ENCODE results near the gene P3R3URF. TPM values are rescaled to one million over a fixed set of nuclear protein-coding genes. Genes with fewer than 3 reads are reported as not detected.

The P3R3URF gene
- polyA plus RNA-seq, 4 donors, result not detected

DNA sequence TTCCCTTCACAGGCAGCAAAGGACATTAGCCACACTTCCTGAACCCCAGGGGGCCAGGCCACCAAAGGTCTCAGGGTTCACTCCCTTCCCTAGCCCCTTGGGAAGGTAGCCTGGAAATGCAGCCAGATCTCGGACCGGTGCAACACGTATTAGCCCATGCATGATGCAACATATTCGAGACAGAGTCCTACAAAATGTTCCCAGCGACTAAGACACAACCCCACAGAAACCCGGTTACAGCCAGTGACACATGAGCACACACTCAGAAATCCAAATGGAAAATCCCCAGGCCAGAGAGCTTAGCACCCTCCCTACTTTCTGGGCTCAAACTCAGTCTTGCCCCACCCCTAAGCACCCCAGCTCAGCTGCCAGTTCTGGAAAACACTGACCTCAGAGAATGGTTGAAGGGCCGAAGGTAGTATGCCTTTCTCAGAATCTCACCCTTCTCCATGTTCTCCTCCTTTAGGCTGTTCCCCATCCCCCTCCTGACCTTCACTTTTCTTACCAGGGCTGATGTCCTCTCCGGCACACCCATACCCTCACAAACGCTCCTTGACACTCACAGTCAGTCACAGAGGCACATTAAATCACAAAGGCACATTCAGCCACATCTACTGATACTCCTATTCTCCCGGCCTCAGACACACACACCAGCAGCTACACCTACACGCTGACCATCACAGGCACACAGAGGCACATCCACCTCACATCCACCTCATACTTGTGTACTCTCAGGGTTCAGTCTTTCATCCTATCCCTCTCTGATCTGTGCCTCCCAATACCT is 1.6 kb downstream of the P3R3URF start, which contains the start of gene TSPAN1:
TSS of gene TSPAN1 (plus strand) at position 640 of the 784 bp plus-strand sequence. CDS start 6,021 bp downstream, outside the sequence.
- no peak for DNase-seq (ENCODE audit: low read depth in 4 of 4, low spot score in 3 of 4)

DNA sequence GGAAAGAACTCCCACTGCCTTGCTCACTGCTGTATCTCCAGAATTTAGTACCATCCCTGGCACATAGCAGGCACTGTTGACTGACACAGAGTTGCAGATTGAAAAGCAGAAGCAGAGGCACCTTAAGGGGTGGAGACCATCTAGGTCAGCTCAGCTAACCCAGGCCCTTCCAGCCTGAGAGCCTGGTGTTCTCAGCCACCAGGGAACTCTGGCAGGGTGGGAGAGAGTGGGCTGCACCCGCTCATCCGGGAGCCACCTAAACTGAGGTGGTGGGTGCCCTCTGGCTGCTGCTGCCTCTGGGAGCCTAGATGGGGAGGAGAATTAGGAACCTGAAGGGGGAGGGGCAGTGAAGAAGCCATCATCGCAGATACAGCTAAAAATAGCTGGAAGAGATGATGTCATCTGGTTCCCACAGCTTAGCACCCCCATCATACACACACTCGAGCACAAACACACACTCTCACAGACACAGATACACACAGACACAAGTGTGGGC is 2.9 kb downstream of the P3R3URF start:
- DNase-seq (ENCODE audit: low read depth in 4 of 4, low spot score in 3 of 4), result no peak

DNA sequence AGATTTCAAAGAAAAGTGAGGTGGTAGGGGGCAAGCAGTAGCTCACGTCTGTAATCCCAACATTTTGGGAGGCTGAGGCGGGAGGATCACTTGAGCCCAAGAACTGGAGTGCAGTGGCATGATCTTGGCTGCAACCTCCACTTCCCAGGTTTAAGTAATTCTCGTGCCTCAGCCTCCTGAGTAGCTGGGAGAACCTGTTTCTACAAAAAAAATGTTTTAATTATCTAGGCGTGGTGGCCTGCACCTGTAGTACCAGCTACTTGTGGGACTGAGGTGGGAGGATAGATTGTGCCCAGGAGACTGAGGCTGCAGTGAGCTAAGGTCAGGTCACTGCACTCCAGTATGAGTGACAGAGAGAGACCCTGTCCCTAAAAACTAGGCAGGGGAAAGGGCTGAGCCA is 4.0 kb downstream of the P3R3URF start:
- DNase-seq (ENCODE audit: low read depth in 4 of 4, low spot score in 3 of 4), result no peak

- no peak for DNase-seq (ENCODE audit: low read depth in 4 of 4, low spot score in 3 of 4)
Measured at GRCh38 chr1:46171871-46172270, 4.4 kb downstream of the P3R3URF start.

GRCh38 chr1:46171351-46171750 is 4.9 kb downstream of the P3R3URF start:
- DNase-seq (ENCODE audit: low read depth in 4 of 4, low spot score in 3 of 4), result no peak

GRCh38 chr1:46169811-46170454 is 6.4 kb downstream of the P3R3URF start:
- DNase-seq (ENCODE audit: low read depth in 4 of 4, low spot score in 3 of 4), result no peak

DNA sequence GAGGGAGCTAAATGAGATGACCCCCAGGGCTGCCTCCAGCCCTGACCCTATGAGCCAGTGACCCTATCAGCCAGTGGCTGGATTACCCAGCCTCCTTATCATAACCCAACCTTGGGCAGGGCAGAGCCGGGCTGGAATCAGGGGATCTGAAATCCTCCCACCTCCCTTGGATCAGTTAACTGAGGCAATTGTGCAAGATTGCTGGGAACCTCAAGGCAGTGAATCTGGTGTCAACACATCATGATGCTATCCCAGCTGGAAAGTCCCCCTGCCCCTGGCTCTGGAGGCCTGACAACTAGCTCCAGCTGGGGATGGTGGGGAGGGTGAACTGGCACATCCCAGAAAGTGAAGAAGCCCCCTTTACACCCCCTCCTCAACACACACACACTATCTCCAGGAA is 7.8 kb downstream of the P3R3URF start:
- DNase-seq (ENCODE audit: low read depth in 4 of 4, low spot score in 3 of 4), result no peak

DNA sequence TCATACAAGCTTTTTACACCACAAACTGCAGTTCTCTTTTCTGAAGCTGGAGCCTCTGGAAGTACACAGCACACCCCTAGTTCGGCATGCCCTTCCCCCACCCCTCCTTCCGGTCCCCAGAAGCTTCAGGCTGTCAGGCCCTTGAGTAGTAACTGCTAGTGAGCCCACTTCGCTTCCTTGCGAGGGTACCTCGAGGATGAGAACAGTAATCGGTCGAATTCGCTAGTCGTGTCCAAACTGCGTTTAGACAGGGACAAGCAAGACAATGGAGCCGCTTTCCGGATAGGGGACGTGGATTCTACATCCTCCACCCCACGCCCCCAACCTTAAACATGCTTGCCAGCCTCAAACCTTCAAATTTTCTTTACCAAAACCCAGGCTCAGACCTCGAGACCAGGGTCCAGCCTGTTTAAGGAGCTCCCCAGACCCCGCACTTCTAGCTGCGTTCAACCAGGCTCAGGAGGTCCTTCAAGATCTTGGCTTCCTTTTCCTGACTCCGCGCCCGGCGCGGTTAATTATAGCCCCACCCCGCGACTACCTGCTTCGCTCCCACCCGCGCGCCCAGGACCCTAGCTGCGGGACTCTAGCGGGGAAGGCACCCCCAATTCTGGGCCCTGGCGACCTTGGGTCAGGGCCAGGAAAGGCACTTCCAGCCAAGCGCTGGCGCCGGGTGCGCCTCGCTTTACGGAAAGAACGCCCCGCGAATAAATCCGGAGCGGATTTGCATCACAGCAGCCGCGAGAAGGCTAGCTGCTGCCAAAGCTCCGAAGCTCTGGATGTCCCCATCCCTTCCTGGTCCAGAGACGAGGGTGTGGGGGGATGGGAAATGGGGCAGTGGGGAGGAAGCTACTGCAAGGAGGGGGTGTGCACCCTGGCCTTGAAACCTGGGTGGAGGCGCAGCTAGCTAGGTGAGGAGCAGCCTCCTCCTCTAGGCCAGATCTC is 9.5 kb downstream of the P3R3URF start:
- no peak for DNase-seq (ENCODE audit: low read depth in 4 of 4, low spot score in 3 of 4)

DNA sequence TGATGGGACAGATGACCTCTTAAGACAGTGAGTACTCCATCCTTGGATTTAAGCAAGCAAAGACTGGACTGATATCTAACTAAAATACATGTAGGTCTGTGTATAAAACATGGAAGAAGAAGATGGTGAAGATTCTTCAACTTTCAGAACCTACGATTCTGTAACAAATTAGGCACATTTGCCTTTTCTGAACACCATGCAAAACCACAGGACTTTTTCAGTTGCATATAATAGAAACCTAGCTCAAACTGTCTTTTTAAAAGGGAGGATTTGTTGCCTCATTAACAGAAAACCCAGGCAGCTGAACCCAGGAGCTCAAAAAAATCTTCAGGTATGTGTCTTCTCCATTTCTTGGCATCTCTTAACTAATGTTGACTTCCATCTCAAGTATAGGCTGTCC is 16.1 kb downstream of the P3R3URF start:
- no peak for DNase-seq (ENCODE audit: low read depth in 4 of 4, low spot score in 3 of 4)

DNA sequence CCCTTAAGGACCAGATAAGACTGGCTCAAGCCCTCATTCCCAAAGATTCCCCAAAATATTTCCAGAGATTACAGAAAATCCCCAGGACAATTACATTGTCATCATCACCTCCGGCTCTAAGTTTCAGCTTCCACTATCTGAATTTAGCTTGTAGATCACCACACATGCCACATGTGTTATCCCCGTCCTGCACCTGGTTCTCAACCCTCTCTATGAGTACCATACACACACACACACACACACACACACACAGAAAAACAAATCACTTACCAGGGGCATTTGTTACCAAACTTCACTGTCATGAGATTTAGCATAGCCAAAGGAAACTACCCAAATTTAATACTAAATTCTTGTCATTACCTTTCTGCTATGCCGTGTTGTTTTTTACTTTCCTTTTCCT is 16.8 kb downstream of the P3R3URF start:
- DNase-seq (ENCODE audit: low read depth in 4 of 4, low spot score in 3 of 4), result no peak

- DNase-seq (ENCODE audit: low read depth in 4 of 4, low spot score in 3 of 4), result no peak
Measured at GRCh38 chr1:46158312-46159281, 17.7 kb downstream of the P3R3URF start.

- no peak for DNase-seq (ENCODE audit: low read depth in 4 of 4, low spot score in 3 of 4)
Measured at GRCh38 chr1:46157916-46158311, 18.4 kb downstream of the P3R3URF start.

DNA sequence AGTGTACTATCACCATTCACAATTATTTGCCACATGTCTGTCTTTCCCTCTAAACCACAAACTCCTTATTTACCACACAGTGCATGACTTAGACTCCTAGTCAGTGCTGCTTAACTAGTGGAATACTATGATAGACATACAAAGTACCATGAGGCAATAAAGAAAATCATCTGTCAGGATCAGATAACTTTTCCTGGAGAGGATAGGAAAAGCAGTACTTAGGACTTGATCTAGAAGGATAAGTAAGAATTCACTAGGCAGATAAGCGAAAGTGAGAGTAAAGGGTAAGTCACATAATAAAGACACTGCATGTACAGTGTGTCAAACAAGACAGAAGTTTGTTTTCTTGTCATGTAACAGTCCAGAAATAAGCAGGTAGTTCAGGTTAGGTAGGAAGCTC is 22.6 kb downstream of the P3R3URF start:
- DNase-seq (ENCODE audit: low read depth in 4 of 4, low spot score in 3 of 4), result no peak

DNA sequence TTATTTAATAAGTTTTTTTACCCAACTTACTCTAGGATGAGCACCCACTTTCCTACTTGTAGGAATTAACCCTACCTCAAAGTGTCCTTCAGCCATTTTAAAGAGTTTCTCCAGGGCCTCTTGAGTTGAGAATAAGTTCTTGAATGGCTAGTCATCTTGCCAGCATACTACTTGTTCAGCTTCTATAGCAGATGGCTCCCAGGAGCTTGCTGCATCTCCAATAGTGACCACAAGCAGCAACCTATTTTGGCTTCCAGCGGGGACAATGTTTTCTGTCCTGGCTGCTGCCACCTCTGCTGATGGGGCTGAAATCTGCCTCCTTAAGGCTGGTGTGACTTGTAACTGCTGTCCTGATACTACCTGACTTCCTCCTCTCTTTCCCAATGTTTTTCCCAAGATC is 23.1 kb downstream of the P3R3URF start:
- no peak for DNase-seq (ENCODE audit: low read depth in 4 of 4, low spot score in 3 of 4)

DNA sequence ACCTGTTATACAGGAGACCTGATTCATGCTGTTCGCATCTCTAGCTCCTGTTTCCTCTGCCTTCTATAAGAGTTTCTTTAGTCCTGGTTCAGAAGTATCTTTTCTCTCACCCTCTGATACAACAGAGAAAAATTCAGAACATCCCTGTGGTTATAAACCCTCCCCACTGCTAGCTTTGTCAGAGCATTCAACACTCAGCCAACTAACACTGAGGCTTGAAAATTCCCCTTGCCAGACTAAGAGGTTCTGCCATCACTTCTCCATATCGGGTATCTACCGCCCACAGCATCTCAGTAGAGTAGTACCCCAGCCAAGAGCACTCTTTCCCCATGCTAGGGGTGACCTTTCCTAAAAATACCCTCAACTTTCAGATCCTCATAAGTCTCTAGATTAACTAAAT is 24.3 kb downstream of the P3R3URF start:
- DNase-seq (ENCODE audit: low read depth in 4 of 4, low spot score in 3 of 4), result no peak

DNA sequence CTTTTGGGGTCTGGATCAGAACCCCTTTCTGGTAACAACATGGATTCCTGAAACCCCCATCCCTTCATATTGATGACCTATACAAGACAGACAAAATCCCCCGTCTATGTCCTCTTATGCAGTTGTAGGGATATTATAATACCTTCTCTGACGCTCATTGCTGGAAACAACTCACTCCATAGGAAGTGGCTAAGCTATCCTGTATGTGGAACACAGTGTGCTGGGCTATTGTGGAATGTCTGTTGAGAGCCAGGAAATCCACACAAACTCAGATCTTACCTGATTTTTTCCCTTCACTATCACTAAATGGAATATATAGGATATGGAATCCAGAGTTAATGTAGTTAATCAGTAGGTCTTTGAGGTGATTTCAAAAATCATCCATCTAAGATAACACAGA is 26.2 kb downstream of the P3R3URF start:
- no peak for DNase-seq (ENCODE audit: low read depth in 4 of 4, low spot score in 3 of 4)

DNA sequence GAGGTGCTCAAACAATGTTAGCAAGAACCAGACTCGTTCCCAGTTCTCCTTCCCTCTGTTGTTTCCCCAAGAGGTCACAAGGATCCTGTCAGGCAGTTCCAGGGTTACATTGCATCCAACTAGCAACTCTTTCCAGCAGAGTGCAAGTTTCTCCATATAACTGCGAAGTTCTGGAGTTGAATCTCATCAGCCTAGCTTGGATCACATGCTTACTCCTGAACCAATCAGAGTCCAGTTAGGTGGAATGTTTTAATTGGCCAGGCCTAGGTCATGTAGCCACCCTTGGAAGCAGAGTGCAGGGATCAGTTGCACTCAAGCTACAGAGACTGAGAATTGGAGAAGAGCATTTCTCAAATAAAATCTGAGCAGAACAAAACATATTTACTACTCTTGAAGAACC is 28.0 kb downstream of the P3R3URF start:
- DNase-seq (ENCODE audit: low read depth in 4 of 4, low spot score in 3 of 4), result no peak

DNA sequence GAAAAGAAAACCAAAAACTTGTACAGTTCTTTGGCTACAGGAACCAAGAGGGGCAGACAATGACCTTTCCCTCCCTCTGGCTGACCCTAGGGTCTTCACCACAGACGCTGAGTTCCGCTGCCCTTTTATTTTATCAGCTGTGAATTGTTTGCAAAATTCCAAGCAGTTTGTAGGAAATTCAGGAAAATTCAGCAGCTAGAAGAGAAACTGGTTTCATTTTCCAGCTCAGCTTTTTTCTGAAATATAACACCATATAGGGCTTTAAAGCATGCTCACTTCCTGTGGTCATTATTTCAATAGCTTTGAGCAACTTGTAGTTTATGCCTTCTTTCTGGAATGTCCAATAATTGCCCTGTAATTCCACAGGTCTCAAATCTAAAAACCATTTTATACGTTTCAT is 38.4 kb downstream of the P3R3URF start:
- DNase-seq (ENCODE audit: low read depth in 4 of 4, low spot score in 3 of 4), result no peak

GRCh38 chr1:46136711-46137110 is 39.6 kb downstream of the P3R3URF start:
- DNase-seq (ENCODE audit: low read depth in 4 of 4, low spot score in 3 of 4), result no peak
